H9 (cell line): ENCODE data around the gene TMEM208. TPM values are rescaled to one million over a fixed set of nuclear protein-coding genes. Genes with fewer than 3 reads are reported as not detected.
A peak's percentile ranks its signal among the peaks of the same experiment; 100 is the strongest.

Experiments used
- DNase-seq: peaks from one replicate; pipeline ENCODE4 v3.0.0-alpha.2; 2017
- H2AFZ ChIP-seq: one replicate; pipeline ENCODE4 v1.6.1; 2013; ENCODE audit warnings: mild to moderate bottlenecking, low read length, control low read depth, moderate library complexity
- H2AK5ac ChIP-seq: 2 replicates; pipeline ENCODE4 v1.6.1; 2013; ENCODE audit warnings: low read length, control low read depth, mixed read lengths; ENCODE audit not compliant: insufficient read length
- H2BK120ac ChIP-seq: one replicate; pipeline ENCODE4 v1.6.1; 2013; ENCODE audit warnings: low read depth, mild to moderate bottlenecking, low read length, control low read depth, inconsistent platforms; ENCODE audit not compliant: poor library complexity, severe bottlenecking
- H2BK12ac ChIP-seq: 2 replicates; pipeline ENCODE4 v1.6.1; 2013; ENCODE audit warnings: low read length, control low read depth, mixed read lengths, low read depth; ENCODE audit not compliant: insufficient read length
- H2BK15ac ChIP-seq: 2 replicates; pipeline ENCODE4 v1.6.1; 2013; ENCODE audit warnings: low read depth, low read length, control low read depth
- H2BK20ac ChIP-seq: one replicate; pipeline ENCODE4 v1.6.1; 2013; ENCODE audit warnings: low read depth, mild to moderate bottlenecking, low read length, control low read depth, inconsistent platforms; ENCODE audit not compliant: poor library complexity, severe bottlenecking
- H2BK5ac ChIP-seq: 2 replicates; pipeline ENCODE4 v1.6.1; 2013; ENCODE audit warnings: low read length, control low read depth, mixed read lengths; ENCODE audit not compliant: insufficient read length
- H3K14ac ChIP-seq: 2 replicates; pipeline ENCODE4 v1.6.1; 2013; ENCODE audit warnings: low read length, control low read depth; ENCODE audit not compliant: insufficient read depth
- H3K18ac ChIP-seq: 2 replicates; pipeline ENCODE4 v1.6.1; 2013; ENCODE audit warnings: low read depth, mild to moderate bottlenecking, mixed read lengths, low read length, control low read depth; ENCODE audit not compliant: insufficient read length
- H3K23ac ChIP-seq: 2 replicates; pipeline ENCODE4 v1.6.1; 2013; ENCODE audit warnings: low read length, control low read depth, mixed read lengths, low read depth; ENCODE audit not compliant: insufficient read length
- H3K23me2 ChIP-seq: 2 replicates; pipeline ENCODE4 v1.6.1; 2013; ENCODE audit warnings: low read depth, mild to moderate bottlenecking, mixed read lengths, low read length, control low read depth; ENCODE audit not compliant: insufficient read length, poor library complexity, severe bottlenecking
- H3K27ac ChIP-seq: 2 replicates; pipeline ENCODE4 v1.5.1; 2013; ENCODE audit warnings: low read length, control low read depth, mixed read lengths, low read depth; ENCODE audit not compliant: insufficient read length
- H3K27me3 ChIP-seq: 2 replicates; pipeline ENCODE4 v1.6.1; 2013; ENCODE audit warnings: low read length, control low read depth, inconsistent platforms; ENCODE audit not compliant: insufficient read depth
- H3K4ac ChIP-seq: 2 replicates; pipeline ENCODE4 v1.6.1; 2013; ENCODE audit warnings: low read depth, mild to moderate bottlenecking, control low read depth, inconsistent platforms, low read length, moderate library complexity
- H3K4me1 ChIP-seq: 2 replicates; pipeline ENCODE4 v1.6.1; 2013; ENCODE audit warnings: low read length, control low read depth, inconsistent platforms; ENCODE audit not compliant: insufficient read depth
- H3K4me2 ChIP-seq: 2 replicates; pipeline ENCODE4 v1.6.1; 2013; ENCODE audit warnings: low read length, control low read depth, mixed read lengths; ENCODE audit not compliant: insufficient read length, insufficient read depth
- H3K56ac ChIP-seq: 2 replicates; pipeline ENCODE4 v1.6.1; 2013; ENCODE audit warnings: low read depth, mild to moderate bottlenecking, mixed read lengths, low read length, control low read depth; ENCODE audit not compliant: insufficient read length
- H3K79me1 ChIP-seq: 2 replicates; pipeline ENCODE4 v1.6.1; 2013; ENCODE audit warnings: low read depth, mild to moderate bottlenecking, moderate library complexity, low read length, control low read depth, inconsistent platforms; ENCODE audit not compliant: insufficient read depth, poor library complexity, severe bottlenecking
- H3K79me2 ChIP-seq: 2 replicates; pipeline ENCODE4 v1.6.1; 2013; ENCODE audit warnings: low read length, control low read depth, inconsistent platforms; ENCODE audit not compliant: insufficient read depth
- H3K9ac ChIP-seq: 2 replicates; pipeline ENCODE4 v1.6.1; 2013; ENCODE audit warnings: low read length, control low read depth, mixed read lengths; ENCODE audit not compliant: insufficient read length; ENCODE audit errors: extremely low read depth
- H3K9me3 ChIP-seq: one replicate; pipeline ENCODE4 v1.6.1; 2013; ENCODE audit warnings: low read depth, low read length, inconsistent platforms; ENCODE audit not compliant: control insufficient read depth
- H3T11ph ChIP-seq: one replicate; pipeline ENCODE4 v1.6.1; 2013; ENCODE audit warnings: mild to moderate bottlenecking, low read length, control low read depth, inconsistent platforms
- H4K20me1 ChIP-seq: one replicate; pipeline ENCODE4 v1.6.1; 2013; ENCODE audit not compliant: control insufficient read depth, insufficient read length, insufficient read depth
- H4K5ac ChIP-seq: 2 replicates; pipeline ENCODE4 v1.6.1; 2013; ENCODE audit warnings: low read depth, mild to moderate bottlenecking, mixed read lengths, low read length, control low read depth; ENCODE audit not compliant: insufficient read length
- H4K8ac ChIP-seq: replicated peaks from 2 replicates; pipeline ENCODE4 v1.6.1; 2013; ENCODE audit warnings: low read length, control low read depth, mixed read lengths, low read depth; ENCODE audit not compliant: insufficient read length
- H4K91ac ChIP-seq: 2 replicates; pipeline ENCODE4 v1.6.1; 2013; ENCODE audit warnings: low read depth, mild to moderate bottlenecking, moderate library complexity, mixed read lengths, low read length, control low read depth; ENCODE audit not compliant: insufficient read length
- H3K27ac Mint-ChIP-seq, 3 experiments: 2 replicates in 2 of 3; 3 replicates in 1 of 3; pipeline ENCODE4 v1.8.0; 2020 to 2021; ENCODE audit warnings: mixed read lengths in 3 of 3, mild to moderate bottlenecking in 1 of 3, moderate library complexity in 1 of 3
- H3K27me3 Mint-ChIP-seq: 2 replicates; pipeline ENCODE4 v1.8.0; 2021; ENCODE audit warnings: low read depth, mild to moderate bottlenecking, moderate library complexity, mixed read lengths
- H3K36me3 Mint-ChIP-seq, 3 experiments: 2 replicates in 2 of 3; 3 replicates in 1 of 3; pipeline ENCODE4 v1.8.0; 2020 to 2021; ENCODE audit warnings: low read depth in 3 of 3, mixed read lengths in 3 of 3; ENCODE audit not compliant: insufficient read depth in 1 of 3
- H3K4me1 Mint-ChIP-seq, 2 experiments: 2 replicates each; pipeline ENCODE4 v1.8.0; 2020; ENCODE audit warnings: mixed read lengths in 2 of 2
- H3K4me3 Mint-ChIP-seq, 2 experiments: 2 replicates in 1 of 2; 3 replicates in 1 of 2; pipeline ENCODE4 v1.8.0; 2020 to 2021; ENCODE audit warnings: mild to moderate bottlenecking in 2 of 2, mixed read lengths in 2 of 2, moderate library complexity in 1 of 2
- H3K9me3 Mint-ChIP-seq, 2 experiments: 2 replicates in 1 of 2; 3 replicates in 1 of 2; pipeline ENCODE4 v1.8.0; 2020; ENCODE audit warnings: mild to moderate bottlenecking in 2 of 2, mixed read lengths in 2 of 2, moderate library complexity in 1 of 2
- whole genome bisulfite sequencing: extraction: QIAGEN DNeasy Blood & Tissue Kit; methylation state at CpG from one replicate; pipeline ENCODE4 v1.1.7; 2013; ENCODE audit warnings: missing lambda C conversion rate, low lambda C conversion rate, mixed read lengths; ENCODE audit not compliant: insufficient read length; ENCODE audit errors: extremely low coverage; 5-methylcytosine and 5-hydroxymethylcytosine counted together
- total RNA-seq: library from RNA; stranded (reverse); gene quantifications from 2 replicates; pipeline ENCODE4 v1.2.1, GENCODE V29; 2021
- TF ChIP-seq, protein P1 (sequence below): fragments of 200-600 bp; sonication (generic); conservative IDR thresholded peaks from 3 replicates; pipeline ENCODE4 v1.8.0; 2021; ENCODE audit warnings: antibody characterized with exemption, mild to moderate bottlenecking

Gene TMEM208
- total RNA-seq, 1 experiment from 2014 or later, result 42.6 TPM

GRCh38 chr16:67247192-67248072 lies 20.5 kb downstream of the TMEM208 start, which contains the start of gene FHOD1:
FHOD1 (minus strand) TSS chr16:67247481; CDS start chr16:67247410, 71 bp downstream.
- peak; percentile 97 for DNase-seq
- Histone ChIP-seq H4K5ac (no peak within 1 kb of the TSS), H4K20me1 (no peaks in the 10 kb centered on the region), H2BK15ac (no peak within 1 kb of the TSS), H3K14ac (peak within 1 kb of the TSS; percentile 80), H3K23me2 (peaks cover 31% of the 10 kb centered on the region), H3K27me3 (no peaks in the 10 kb centered on the region; the same call in 1 of the 2 replicates), H3K79me2 (no peaks in the 10 kb centered on the region; the same call in 1 of the 2 replicates), H3K23ac (no peak within 1 kb of the TSS), H3K4ac (no peak within 1 kb of the TSS), H3K18ac (peak within 1 kb of the TSS; percentile 75), H4K8ac (no peak within 1 kb of the TSS), H3K4me2 (peak within 1 kb of the TSS; percentile 65), H2BK20ac (no peak within 1 kb of the TSS), H2BK12ac (no peak within 1 kb of the TSS), H3K56ac (no peak within 1 kb of the TSS), H3K9ac (peak within 1 kb of the TSS; percentile 46), H4K91ac (no peak within 1 kb of the TSS), H3K9me3 (no peaks in the 10 kb centered on the region), H3T11ph (no peak within 1 kb of the TSS), H3K79me1 (no peaks in the 10 kb centered on the region), H3K4me1 (peaks cover 4% of the 10 kb centered on the region; the same call in 1 of the 2 replicates), H3K27ac (no peak within 1 kb of the TSS), H2BK5ac (no peak within 1 kb of the TSS), H2BK120ac (no peak within 1 kb of the TSS), H2AK5ac (no peak within 1 kb of the TSS), H2AFZ (no peak within 1 kb of the TSS)
- TF ChIP-seq, protein P1, sequence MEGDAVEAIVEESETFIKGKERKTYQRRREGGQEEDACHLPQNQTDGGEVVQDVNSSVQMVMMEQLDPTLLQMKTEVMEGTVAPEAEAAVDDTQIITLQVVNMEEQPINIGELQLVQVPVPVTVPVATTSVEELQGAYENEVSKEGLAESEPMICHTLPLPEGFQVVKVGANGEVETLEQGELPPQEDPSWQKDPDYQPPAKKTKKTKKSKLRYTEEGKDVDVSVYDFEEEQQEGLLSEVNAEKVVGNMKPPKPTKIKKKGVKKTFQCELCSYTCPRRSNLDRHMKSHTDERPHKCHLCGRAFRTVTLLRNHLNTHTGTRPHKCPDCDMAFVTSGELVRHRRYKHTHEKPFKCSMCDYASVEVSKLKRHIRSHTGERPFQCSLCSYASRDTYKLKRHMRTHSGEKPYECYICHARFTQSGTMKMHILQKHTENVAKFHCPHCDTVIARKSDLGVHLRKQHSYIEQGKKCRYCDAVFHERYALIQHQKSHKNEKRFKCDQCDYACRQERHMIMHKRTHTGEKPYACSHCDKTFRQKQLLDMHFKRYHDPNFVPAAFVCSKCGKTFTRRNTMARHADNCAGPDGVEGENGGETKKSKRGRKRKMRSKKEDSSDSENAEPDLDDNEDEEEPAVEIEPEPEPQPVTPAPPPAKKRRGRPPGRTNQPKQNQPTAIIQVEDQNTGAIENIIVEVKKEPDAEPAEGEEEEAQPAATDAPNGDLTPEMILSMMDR, result no peak
- H3K9me3 Mint-ChIP-seq, result no peaks in the 10 kb centered on the region
- H3K4me3 Mint-ChIP-seq, result peak within 1 kb of the TSS; percentile 86 to 94
- WGBS, result no CpG with 5 or more reads among the region's 60 CpGs
- H3K27ac Mint-ChIP-seq, result peak within 1 kb of the TSS in 2 of 3 experiments; percentile 87 to 95; a peak in 5 of 7 replicates
- H3K27me3 Mint-ChIP-seq, result peaks cover 24% of the 10 kb centered on the region
- peaks cover 34 to 41% of the 10 kb centered on the region in 2 experiments for H3K4me1 Mint-ChIP-seq
- H3K36me3 Mint-ChIP-seq, result no peaks in the 10 kb centered on the region; a peak in 1 of 7 replicates
